Smooth muscle cell (in vitro differentiated cells): Measurements from ENCODE around the gene NUAK1. TPM values are rescaled to one million over a fixed set of nuclear protein-coding genes. Genes with fewer than 3 reads are reported as not detected.

Experiments used
- DNase-seq: peaks from one replicate; lab custom pipeline; 2025; ENCODE audit not compliant: unreplicated experiment; lab: John Stamatoyannopoulos, UW
- H2AFZ ChIP-seq: fragments of 200-600 bp; sonication (generic); 2 replicates; pipeline ENCODE4 v1.6.0; 2016; ENCODE audit warnings: antibody characterized with exemption, low read depth, mild to moderate bottlenecking
- H3F3A ChIP-seq: fragments of 200-600 bp; sonication (generic); 2 replicates; pipeline ENCODE4 v1.6.0; 2017; ENCODE audit warnings: antibody characterized with exemption, low read depth
- H3K27ac ChIP-seq: fragments of 200-600 bp; sonication (generic); 2 replicates; pipeline ENCODE4 v1.5.1; 2016; ENCODE audit warnings: low read depth, mild to moderate bottlenecking
- H3K27me3 ChIP-seq: fragments of 200-600 bp; sonication (generic); 2 replicates; pipeline ENCODE4 v1.6.1; 2016; ENCODE audit warnings: low read depth, mild to moderate bottlenecking
- H3K36me3 ChIP-seq: fragments of 200-600 bp; sonication (generic); 2 replicates; pipeline ENCODE4 v1.5.1; 2016; ENCODE audit warnings: low read depth
- H3K4me1 ChIP-seq: fragments of 200-600 bp; sonication (generic); 2 replicates; pipeline ENCODE4 v1.5.1; 2016; ENCODE audit warnings: low read depth
- H3K4me2 ChIP-seq: fragments of 200-600 bp; sonication (generic); 2 replicates; pipeline ENCODE4 v1.6.0; 2016; ENCODE audit warnings: mild to moderate bottlenecking
- H3K4me3 ChIP-seq: fragments of 200-600 bp; sonication (generic); 2 replicates; pipeline ENCODE4 v1.5.1; 2016; ENCODE audit warnings: mild to moderate bottlenecking
- H3K79me2 ChIP-seq: fragments of 200-600 bp; sonication (generic); 2 replicates; pipeline ENCODE4 v1.6.0; 2016; ENCODE audit warnings: low read depth, mild to moderate bottlenecking
- H3K9ac ChIP-seq: fragments of 200-600 bp; sonication (generic); 2 replicates; pipeline ENCODE4 v1.6.0; 2016; ENCODE audit warnings: low read depth
- H3K9me3 ChIP-seq: fragments of 200-600 bp; sonication (generic); replicated peaks from 2 replicates; pipeline ENCODE4 v1.5.1; 2016; ENCODE audit warnings: low read depth
- H4K20me1 ChIP-seq: fragments of 200-600 bp; sonication (generic); 2 replicates; pipeline ENCODE4 v1.6.0; 2016; ENCODE audit warnings: low read depth
- CTCF ChIP-seq: fragments of 200-600 bp; sonication (generic); IDR thresholded peaks from 2 replicates; pipeline ENCODE4 v1.5.1; 2017; ENCODE audit warnings: borderline replicate concordance, mild to moderate bottlenecking, antibody characterized with exemption; ENCODE audit not compliant: insufficient read depth, poor library complexity, severe bottlenecking
- WGBS: methylation state at CpG from one replicate; pipeline ENCODE4 v1.1.7; 2016; ENCODE audit warnings: low lambda C conversion rate; 5-methylcytosine and 5-hydroxymethylcytosine counted together
- polyA plus RNA-seq: library from polyadenylated mRNA; unstranded; fragments of >200 nt; fragmentation: Nextera tagmentation; extraction: Ambion mirVana; gene quantifications from 2 replicates; pipeline ENCODE4 v1.2.1, GENCODE V29; 2016
- total RNA-seq: library from RNA; depleted of rRNA; stranded (reverse); fragments of >200 nt; gene quantifications from 2 replicates; pipeline ENCODE4 v1.2.3, GENCODE V29; 2014

Gene NUAK1
- total and polyA plus RNA-seq, 2 experiments from 2014 or later, result 35.3 to 64.2 TPM

- no peaks in the 10 kb centered on the region for H4K20me1 ChIP-seq
- H3K9me3 ChIP-seq, result no peaks in the 10 kb centered on the region
- H2AFZ ChIP-seq, result no peak overlapping the region
- H3K4me1 ChIP-seq, result peaks cover 6% of the 10 kb centered on the region
- no peak for DNase-seq
- no peaks in the 10 kb centered on the region for H3K36me3 ChIP-seq
- H3F3A ChIP-seq, result peaks cover 10% of the 10 kb centered on the region
- H3K4me3 ChIP-seq, result no peak overlapping the region
- no peaks in the 10 kb centered on the region for H3K79me2 ChIP-seq
- no peak overlapping the region for H3K4me2 ChIP-seq
- no peak overlapping the region for H3K27ac ChIP-seq
- no peak overlapping the region for H3K9ac ChIP-seq
- TF ChIP-seq CTCF, result no peak
- H3K27me3 ChIP-seq, result no peaks in the 10 kb centered on the region
- WGBS, result 97% methylated on average over 3 of the region's 3 CpGs
Measured at GRCh38 chr12:106176560-106176959, 37.8 kb upstream of the NUAK1 start.

GRCh38 chr12:106174876-106175275 lies 36.1 kb upstream of the NUAK1 start:
- H2AFZ ChIP-seq, result no peak overlapping the region

GRCh38 chr12:106173442-106173841 lies 34.7 kb upstream of the NUAK1 start:
- H3K9ac ChIP-seq, result no peak overlapping the region
- no peak overlapping the region for H2AFZ ChIP-seq
- H3K4me1 ChIP-seq, result peaks cover under 1% of the 10 kb centered on the region
- no peaks in the 10 kb centered on the region for H3F3A ChIP-seq
- no peak overlapping the region for H3K4me3 ChIP-seq
- H3K4me2 ChIP-seq, result no peak overlapping the region
- no peak overlapping the region for H3K27ac ChIP-seq
- H3K9me3 ChIP-seq, result no peaks in the 10 kb centered on the region
- H4K20me1 ChIP-seq, result no peaks in the 10 kb centered on the region
- H3K79me2 ChIP-seq, result no peaks in the 10 kb centered on the region
- no peaks in the 10 kb centered on the region for H3K36me3 ChIP-seq
- WGBS, result 95% methylated on average over 1 of the region's 1 CpG
- no peaks in the 10 kb centered on the region for H3K27me3 ChIP-seq
- no peak for DNase-seq
- no peak for TF ChIP-seq CTCF

More at GRCh38 chr12:106174876-106175275, 36.1 kb upstream of the NUAK1 start:
- peaks cover 6% of the 10 kb centered on the region for H3K4me1 ChIP-seq
- WGBS, result 90% methylated on average over 5 of the region's 5 CpGs
- no peaks in the 10 kb centered on the region for H3K36me3 ChIP-seq
- no peak overlapping the region for H3K27ac ChIP-seq
- no peak overlapping the region for H3K9ac ChIP-seq
- H3F3A ChIP-seq, result peaks cover 4% of the 10 kb centered on the region
- H3K4me2 ChIP-seq, result no peak overlapping the region
- no peak for TF ChIP-seq CTCF
- no peaks in the 10 kb centered on the region for H3K9me3 ChIP-seq
- H3K4me3 ChIP-seq, result no peak overlapping the region
- no peaks in the 10 kb centered on the region for H3K79me2 ChIP-seq
- DNase-seq, result no peak
- H4K20me1 ChIP-seq, result no peaks in the 10 kb centered on the region
- no peaks in the 10 kb centered on the region for H3K27me3 ChIP-seq

- no peaks in the 10 kb centered on the region for H3K27me3 ChIP-seq
- H2AFZ ChIP-seq, result no peak overlapping the region
- no peak overlapping the region for H3K9ac ChIP-seq
- 72% methylated on average over 4 of the region's 4 CpGs for WGBS
- no peaks in the 10 kb centered on the region for H3F3A ChIP-seq
- H3K4me3 ChIP-seq, result no peak overlapping the region
- H3K4me2 ChIP-seq, result no peak overlapping the region
- H3K9me3 ChIP-seq, result no peaks in the 10 kb centered on the region
- no peaks in the 10 kb centered on the region for H3K79me2 ChIP-seq
- TF ChIP-seq CTCF, result no peak
- no peaks in the 10 kb centered on the region for H4K20me1 ChIP-seq
- H3K4me1 ChIP-seq, result no peaks in the 10 kb centered on the region
- no peaks in the 10 kb centered on the region for H3K36me3 ChIP-seq
- DNase-seq, result no peak
- H3K27ac ChIP-seq, result no peak overlapping the region
Measured at GRCh38 chr12:106171117-106171750, 32.5 kb upstream of the NUAK1 start.
